ENCODE results near the gene PARVB.

PARVB gene

GRCh38 chr22:44204739-44205515, 180.8 kb downstream of the PARVB start:
- DNase-seq (ENCODE audit: low spot score) = no peak
- no peak for TF ChIP-seq CTCF (conservative IDR thresholded peaks at IDR 0.05; ENCODE audit: low read depth)
- ChIA-PET POLR2A (ENCODE audit: low non-redundant PET) (no interaction called here), CTCF (no interaction called here)
- H3K27ac ChIP-seq = no peak overlapping the region

- CTCF ChIA-PET = no interaction called here
- TF ChIP-seq CTCF (conservative IDR thresholded peaks at IDR 0.05; ENCODE audit: low read depth) = no peak
- no peak for DNase-seq (ENCODE audit: low spot score)
- H3K27ac ChIP-seq = no peak overlapping the region
- POLR2A ChIA-PET (ENCODE audit: low non-redundant PET) = no interaction called here
These were observed 181.6 kb downstream of the PARVB start for GRCh38 chr22:44205516-44206329.

GRCh38 chr22:44206330-44206645, 182.2 kb downstream of the PARVB start:
- DNase-seq (ENCODE audit: low spot score) = no peak
- no peak overlapping the region for H3K27ac ChIP-seq
- CTCF ChIA-PET = no interaction called here
- POLR2A ChIA-PET (ENCODE audit: low non-redundant PET) = no interaction called here
- TF ChIP-seq CTCF (conservative IDR thresholded peaks at IDR 0.05; ENCODE audit: low read depth) = no peak

GRCh38 chr22:44206696-44207095, 182.6 kb downstream of the PARVB start:
- no peak for TF ChIP-seq CTCF (conservative IDR thresholded peaks at IDR 0.05; ENCODE audit: low read depth)
- CTCF ChIA-PET = no interaction called here
- no peak for DNase-seq (ENCODE audit: low spot score)
- POLR2A ChIA-PET (ENCODE audit: low non-redundant PET) = no interaction called here
- no peak overlapping the region for H3K27ac ChIP-seq

- POLR2A ChIA-PET (ENCODE audit: low non-redundant PET) = no interaction called here
- CTCF ChIA-PET = no interaction called here
These were observed 183.3 kb downstream of the PARVB start for GRCh38 chr22:44207173-44207980.

More at GRCh38 chr22:44207173-44207980, 183.3 kb downstream of the PARVB start:
- no peak overlapping the region for H3K27ac ChIP-seq
- TF ChIP-seq CTCF (conservative IDR thresholded peaks at IDR 0.05; ENCODE audit: low read depth) = no peak
- no peak for DNase-seq (ENCODE audit: low spot score)
